Testis (tissue), 2 donors: ENCODE data around the gene LIPG.

ENCODE experiments used
- CTCF ChIP-seq, 3 experiments: fragments of 450-650 bp in 2 of 3; fragments of 200-600 bp in 1 of 3; sonication (generic) in 1 of 3; IDR thresholded peaks; one replicate each; pipeline ENCODE4 v1.5.1; 2016 to 2019; ENCODE audit warnings: antibody characterized with exemption in 3 of 3, mild to moderate bottlenecking in 2 of 3, moderate library complexity in 1 of 3
- POLR2A ChIP-seq: fragments of 450-650 bp; IDR thresholded peaks from one replicate; pipeline ENCODE4 v1.6.1; 2017; ENCODE audit warnings: antibody characterized with exemption, mild to moderate bottlenecking, moderate library complexity

GRCh38 chr18:49618742-49619681 lies 57.2 kb downstream of the LIPG start:
- no peak for TF ChIP-seq CTCF (IDR thresholded peaks at IDR 0.05)
- TF ChIP-seq POLR2A = no peak
